Liver (tissue), 9 donors: Measurements from ENCODE around the gene SORCS2. TPM values are rescaled to one million over a fixed set of nuclear protein-coding genes. Genes with fewer than 3 reads are reported as not detected.

Experiments used
- DNase-seq: peaks from one replicate; pipeline ENCODE4 v3.0.0-alpha.2; 2017; ENCODE audit warnings: low spot score
- H3K27ac ChIP-seq, 2 donors: one replicate each; pipeline ENCODE4 v1.7.0; 2013; ENCODE audit warnings: inconsistent platforms in 2 of 2, low read length in 2 of 2, control low read depth in 1 of 2, low read depth in 1 of 2, mild to moderate bottlenecking in 1 of 2
- H3K27me3 ChIP-seq, 4 donors: one replicate each; pipeline versions ENCODE4 v1.6.1 to v1.7.0; 2013; ENCODE audit warnings: low read length in 3 of 4, inconsistent platforms in 1 of 4, mild to moderate bottlenecking in 1 of 4, moderate library complexity in 1 of 4; ENCODE audit not compliant: control insufficient read depth in 4 of 4, insufficient read depth in 4 of 4
- H3K36me3 ChIP-seq, 4 donors: one replicate each; pipeline versions ENCODE4 v1.6.1 to v1.7.0; 2013; ENCODE audit warnings: low read length in 3 of 4, mild to moderate bottlenecking in 3 of 4, low read depth in 1 of 4, moderate library complexity in 1 of 4; ENCODE audit not compliant: control insufficient read depth in 4 of 4, insufficient read depth in 3 of 4
- H3K4me1 ChIP-seq, 4 donors: one replicate each; pipeline versions ENCODE4 v1.6.1 to v1.7.0; 2013; ENCODE audit warnings: low read length in 3 of 4, mild to moderate bottlenecking in 3 of 4, moderate library complexity in 1 of 4; ENCODE audit not compliant: control insufficient read depth in 4 of 4, insufficient read depth in 4 of 4
- H3K4me3 ChIP-seq, 3 donors: one replicate each; pipeline versions ENCODE4 v1.6.1 to v1.7.0; 2013; ENCODE audit warnings: low read length in 3 of 3, control low read depth in 1 of 3, low read depth in 1 of 3, mild to moderate bottlenecking in 1 of 3
- H3K9ac ChIP-seq, 2 donors: one replicate each; pipeline ENCODE4 v1.7.0; 2013; ENCODE audit warnings: low read length in 2 of 2, mild to moderate bottlenecking in 2 of 2, moderate library complexity in 2 of 2, control low read depth in 1 of 2, low read depth in 1 of 2
- H3K9me3 ChIP-seq, 4 donors: one replicate each; pipeline versions ENCODE4 v1.6.1 to v1.7.0; 2013; ENCODE audit warnings: low read length in 3 of 4; ENCODE audit not compliant: control insufficient read depth in 4 of 4
- FOXA1 ChIP-seq: IDR thresholded peaks from 2 replicates; pipeline ENCODE4 v1.6.1; 2016; ENCODE audit warnings: antibody characterized with exemption
- FOXA2 ChIP-seq: IDR thresholded peaks from 2 replicates; pipeline ENCODE4 v1.6.1; 2016; ENCODE audit warnings: antibody characterized with exemption
- GABPA ChIP-seq, 2 donors: IDR thresholded peaks in 1 of 2; conservative IDR thresholded peaks in 1 of 2; 2 replicates each; pipeline ENCODE4 v1.6.1; 2016; ENCODE audit warnings: antibody characterized with exemption in 2 of 2, mild to moderate bottlenecking in 1 of 2, moderate library complexity in 1 of 2
- HNF4A ChIP-seq, 2 donors: conservative IDR thresholded peaks; 2 replicates each; pipeline ENCODE4 v1.6.1; 2016; ENCODE audit warnings: antibody characterized with exemption in 2 of 2, mild to moderate bottlenecking in 2 of 2
- HNF4G ChIP-seq: IDR thresholded peaks from 2 replicates; pipeline ENCODE4 v1.6.1; 2016; ENCODE audit warnings: antibody characterized with exemption
- JUND ChIP-seq, 2 donors: IDR thresholded peaks; 2 replicates each; pipeline ENCODE4 v1.6.1; 2016; ENCODE audit warnings: antibody characterized with exemption in 2 of 2
- NR2F2 ChIP-seq: IDR thresholded peaks from 2 replicates; pipeline ENCODE4 v1.6.1; 2016; ENCODE audit warnings: antibody characterized with exemption
- RAD21 ChIP-seq, 2 donors: IDR thresholded peaks; 2 replicates each; pipeline ENCODE4 v1.6.1; 2016; ENCODE audit warnings: antibody characterized with exemption in 2 of 2, mild to moderate bottlenecking in 2 of 2
- RXRA ChIP-seq, 2 donors: IDR thresholded peaks; 2 replicates each; pipeline ENCODE4 v1.6.1; 2017 to 2018; ENCODE audit warnings: antibody characterized with exemption in 2 of 2, mild to moderate bottlenecking in 1 of 2
- SP1 ChIP-seq: IDR thresholded peaks from 2 replicates; pipeline ENCODE4 v1.6.1; 2018; ENCODE audit warnings: antibody characterized with exemption, mild to moderate bottlenecking
- TAF1 ChIP-seq: conservative IDR thresholded peaks from 2 replicates; pipeline ENCODE4 v1.6.1; 2016; ENCODE audit warnings: antibody characterized with exemption, mild to moderate bottlenecking
- ZBTB33 ChIP-seq: IDR thresholded peaks from 2 replicates; pipeline ENCODE4 v1.6.1; 2016; ENCODE audit warnings: antibody characterized with exemption
- WGBS: extraction: QIAGEN DNeasy Blood & Tissue Kit; methylation state at CpG from one replicate; pipeline ENCODE4 v1.1.7; 2013; 5-methylcytosine and 5-hydroxymethylcytosine counted together
- polyA plus RNA-seq, 2 donors: library from polyadenylated mRNA; stranded (reverse) in 1 of 2; unstranded in 1 of 2; fragments of 200-250 nt in 1 of 2; fragments of >200 nt in 1 of 2; fragmentation: Nextera tagmentation in 1 of 2; extraction: Ambion mirVana in 1 of 2; gene quantifications; one replicate each; pipeline versions ENCODE4 v1.2.1 to v1.2.3, GENCODE V29; 2013 to 2015
- total RNA-seq, 2 donors: library from RNA; depleted of rRNA; stranded (reverse); fragments of >200 nt; gene quantifications; one replicate each; pipeline ENCODE4 v1.2.3, GENCODE V29; 2014
- TF ChIP-seq, protein P1 (sequence below): IDR thresholded peaks from 2 replicates; pipeline ENCODE4 v1.6.1; 2016; ENCODE audit warnings: antibody characterized with exemption
- TF ChIP-seq, protein P2 (sequence below): IDR thresholded peaks from 2 replicates; pipeline ENCODE4 v1.6.1; 2016; ENCODE audit warnings: antibody characterized with exemption, mild to moderate bottlenecking
- TF ChIP-seq, protein P3 (sequence below): IDR thresholded peaks from 2 replicates; pipeline ENCODE4 v1.6.1; 2016; ENCODE audit warnings: antibody characterized with exemption
- donor health status: healthy.
- donor health status: healthy.
- donor health status: healthy.
- donor health status: healthy.
- donor health status: healthy.

Gene SORCS2
- total and polyA plus RNA-seq, 4 donors: 0.10 to 1.4 (median 0.92) TPM

- no peak overlapping the region for H3K9ac ChIP-seq
- H3K4me1 ChIP-seq: no peaks in the 10 kb centered on the region
- DNase-seq: no peak
- no peaks in the 10 kb centered on the region for H3K27me3 ChIP-seq
- WGBS: 86% methylated on average over 13 of the region's 13 CpGs
- H3K4me3 ChIP-seq: no peak overlapping the region
- TF ChIP-seq NR2F2: no peak
- TF ChIP-seq JUND (IDR thresholded peaks at IDR 0.05): no peak
- no peak for TF ChIP-seq FOXA1
- TF ChIP-seq TAF1: no peak
- no peak for TF ChIP-seq FOXA2
- no peaks in the 10 kb centered on the region for H3K9me3 ChIP-seq
- no peaks in the 10 kb centered on the region for H3K36me3 ChIP-seq
- H3K27ac ChIP-seq: no peak overlapping the region
Observed at GRCh38 chr4:7242766-7243165, 50.4 kb downstream of the SORCS2 start.

DNA sequence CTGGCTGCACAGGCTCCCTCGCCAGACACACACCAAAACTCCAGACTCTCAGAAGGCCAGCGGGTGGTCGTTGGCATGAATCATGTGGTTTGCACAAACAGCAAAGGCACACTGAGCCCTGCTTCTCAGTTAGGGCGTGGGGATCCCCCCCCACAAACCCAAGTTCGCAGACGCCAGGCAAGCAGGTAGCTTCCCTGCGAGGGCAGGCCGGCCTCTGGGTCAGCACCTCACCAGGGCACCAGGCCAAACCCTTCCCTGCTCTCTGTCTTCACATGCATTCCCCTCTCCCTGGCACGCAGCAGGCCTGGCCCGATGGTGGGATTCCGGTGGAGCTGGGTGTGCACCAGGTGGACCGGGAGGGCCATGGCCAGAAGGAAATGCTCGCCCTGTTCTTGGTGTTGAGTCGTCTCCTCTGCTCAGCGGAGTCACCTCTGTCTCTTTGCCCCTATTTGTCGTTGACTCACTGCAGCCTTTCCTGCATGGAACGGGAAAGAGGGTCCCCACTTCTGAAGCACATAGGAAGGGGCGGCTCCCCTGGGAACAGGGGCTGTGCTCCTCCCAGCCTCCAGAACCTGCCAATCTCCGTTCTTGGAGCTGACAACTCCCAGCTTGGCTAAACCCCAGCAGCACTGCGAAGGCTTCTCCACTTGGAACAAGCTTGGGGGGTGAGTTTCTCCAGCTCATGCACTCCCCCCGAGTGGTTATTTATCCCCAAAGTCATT is 51.4 kb downstream of the SORCS2 start:
- no peaks in the 10 kb centered on the region for H3K4me1 ChIP-seq
- H3K4me3 ChIP-seq: no peak overlapping the region
- H3K27ac ChIP-seq: no peak overlapping the region
- TF ChIP-seq ZBTB33 (no peak), TAF1 (no peak)
- no peaks in the 10 kb centered on the region for H3K36me3 ChIP-seq
- H3K9me3 ChIP-seq: no peaks in the 10 kb centered on the region
- no peaks in the 10 kb centered on the region for H3K27me3 ChIP-seq
- 90% methylated on average over 21 of the region's 21 CpGs for WGBS
- no peak for DNase-seq
- H3K9ac ChIP-seq: no peak overlapping the region

GRCh38 chr4:7244331-7244665 is 52.0 kb downstream of the SORCS2 start:
- WGBS: 91% methylated on average over 16 of the region's 16 CpGs

More at GRCh38 chr4:7244331-7244665, 52.0 kb downstream of the SORCS2 start:
- DNase-seq: no peak
- Histone ChIP-seq H3K4me1 (no peaks in the 10 kb centered on the region), H3K27me3 (no peaks in the 10 kb centered on the region), H3K9me3 (peaks cover 0 to 3% (median 2%) of the 10 kb centered on the region in 4 donors), H3K4me3 (no peak overlapping the region), H3K36me3 (no peaks in the 10 kb centered on the region), H3K27ac (no peak overlapping the region), H3K9ac (no peak overlapping the region)
- TF ChIP-seq JUND (IDR thresholded peaks at IDR 0.05): no peak
- no peak for TF ChIP-seq HNF4G
- no peak for TF ChIP-seq ZBTB33
- no peak for TF ChIP-seq RXRA (IDR thresholded peaks at IDR 0.05)
- TF ChIP-seq GABPA (IDR thresholded peaks at IDR 0.05 in 1 of 2, conservative IDR thresholded peaks at IDR 0.05 in 1 of 2): no peak
- TF ChIP-seq TAF1: no peak
- no peak for TF ChIP-seq SP1
- TF ChIP-seq HNF4A (conservative IDR thresholded peaks at IDR 0.05): no peak
- TF ChIP-seq, protein P1, sequence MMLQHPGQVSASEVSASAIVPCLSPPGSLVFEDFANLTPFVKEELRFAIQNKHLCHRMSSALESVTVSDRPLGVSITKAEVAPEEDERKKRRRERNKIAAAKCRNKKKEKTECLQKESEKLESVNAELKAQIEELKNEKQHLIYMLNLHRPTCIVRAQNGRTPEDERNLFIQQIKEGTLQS: no peak
- TF ChIP-seq, protein P2, sequence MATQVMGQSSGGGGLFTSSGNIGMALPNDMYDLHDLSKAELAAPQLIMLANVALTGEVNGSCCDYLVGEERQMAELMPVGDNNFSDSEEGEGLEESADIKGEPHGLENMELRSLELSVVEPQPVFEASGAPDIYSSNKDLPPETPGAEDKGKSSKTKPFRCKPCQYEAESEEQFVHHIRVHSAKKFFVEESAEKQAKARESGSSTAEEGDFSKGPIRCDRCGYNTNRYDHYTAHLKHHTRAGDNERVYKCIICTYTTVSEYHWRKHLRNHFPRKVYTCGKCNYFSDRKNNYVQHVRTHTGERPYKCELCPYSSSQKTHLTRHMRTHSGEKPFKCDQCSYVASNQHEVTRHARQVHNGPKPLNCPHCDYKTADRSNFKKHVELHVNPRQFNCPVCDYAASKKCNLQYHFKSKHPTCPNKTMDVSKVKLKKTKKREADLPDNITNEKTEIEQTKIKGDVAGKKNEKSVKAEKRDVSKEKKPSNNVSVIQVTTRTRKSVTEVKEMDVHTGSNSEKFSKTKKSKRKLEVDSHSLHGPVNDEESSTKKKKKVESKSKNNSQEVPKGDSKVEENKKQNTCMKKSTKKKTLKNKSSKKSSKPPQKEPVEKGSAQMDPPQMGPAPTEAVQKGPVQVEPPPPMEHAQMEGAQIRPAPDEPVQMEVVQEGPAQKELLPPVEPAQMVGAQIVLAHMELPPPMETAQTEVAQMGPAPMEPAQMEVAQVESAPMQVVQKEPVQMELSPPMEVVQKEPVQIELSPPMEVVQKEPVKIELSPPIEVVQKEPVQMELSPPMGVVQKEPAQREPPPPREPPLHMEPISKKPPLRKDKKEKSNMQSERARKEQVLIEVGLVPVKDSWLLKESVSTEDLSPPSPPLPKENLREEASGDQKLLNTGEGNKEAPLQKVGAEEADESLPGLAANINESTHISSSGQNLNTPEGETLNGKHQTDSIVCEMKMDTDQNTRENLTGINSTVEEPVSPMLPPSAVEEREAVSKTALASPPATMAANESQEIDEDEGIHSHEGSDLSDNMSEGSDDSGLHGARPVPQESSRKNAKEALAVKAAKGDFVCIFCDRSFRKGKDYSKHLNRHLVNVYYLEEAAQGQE: no peak
- TF ChIP-seq NR2F2: no peak
- TF ChIP-seq RAD21 (IDR thresholded peaks at IDR 0.05): no peak
- TF ChIP-seq, protein P3, sequence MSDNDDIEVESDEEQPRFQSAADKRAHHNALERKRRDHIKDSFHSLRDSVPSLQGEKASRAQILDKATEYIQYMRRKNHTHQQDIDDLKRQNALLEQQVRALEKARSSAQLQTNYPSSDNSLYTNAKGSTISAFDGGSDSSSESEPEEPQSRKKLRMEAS: no peak
